GM21717 (cell line): ENCODE data around the gene TBC1D14.
"Not testable (repeated sequence)": the region's sequence is repeated elsewhere in the genome, so short reads cannot be mapped to it uniquely, and the experiment has no call there.

Source experiments
- ATAC-seq: cut with Tn5 transposase; IDR thresholded peaks from one replicate; pipeline ENCODE4 v1.9.1; 2021; ENCODE audit warnings: mild to moderate bottlenecking, moderate library complexity; ENCODE audit not compliant: unreplicated experiment

The TBC1D14 gene

DNA sequence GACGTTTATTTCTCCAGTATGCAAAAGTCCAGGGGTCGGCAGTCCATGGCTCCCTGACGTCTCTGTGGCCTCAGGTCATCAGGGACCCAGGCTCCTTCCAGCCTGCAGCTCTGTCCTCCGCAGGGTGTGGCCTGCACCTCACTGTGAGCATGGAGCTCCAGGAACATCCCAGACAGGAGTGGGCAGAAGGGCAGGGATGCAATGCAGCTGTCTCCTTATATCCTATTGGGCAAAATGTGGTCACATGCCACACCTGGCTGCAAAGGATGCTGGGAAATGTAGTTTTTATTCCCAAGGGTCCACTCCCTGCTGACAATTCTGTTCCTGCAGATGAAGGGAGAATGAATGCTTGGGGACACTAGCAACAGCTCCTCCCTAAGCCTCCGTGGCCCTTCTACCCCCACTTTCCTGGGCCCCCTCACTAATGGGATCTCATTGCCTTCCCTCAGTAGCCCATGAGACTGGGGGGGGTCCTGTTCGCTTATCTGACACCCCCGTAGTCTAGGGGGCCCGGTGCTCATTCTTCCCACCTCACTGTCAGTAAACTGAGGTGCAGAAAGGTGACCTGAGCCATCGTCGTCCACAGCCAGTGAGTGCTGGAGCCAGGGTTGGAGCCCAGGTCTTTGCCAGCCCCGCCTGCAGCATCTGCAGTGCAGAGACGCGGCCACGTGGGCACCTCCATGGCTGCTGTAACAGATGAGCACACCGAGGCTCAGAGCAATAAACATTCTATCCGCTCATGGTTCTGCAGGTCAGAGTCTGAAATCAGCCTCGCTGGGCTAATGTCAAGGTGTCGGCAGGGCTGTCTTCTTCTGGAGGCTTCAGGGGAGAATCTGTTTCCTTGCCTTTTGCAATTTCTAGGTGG lies 164.1 kb downstream of the TBC1D14 start:
- ATAC-seq = no peak

DNA sequence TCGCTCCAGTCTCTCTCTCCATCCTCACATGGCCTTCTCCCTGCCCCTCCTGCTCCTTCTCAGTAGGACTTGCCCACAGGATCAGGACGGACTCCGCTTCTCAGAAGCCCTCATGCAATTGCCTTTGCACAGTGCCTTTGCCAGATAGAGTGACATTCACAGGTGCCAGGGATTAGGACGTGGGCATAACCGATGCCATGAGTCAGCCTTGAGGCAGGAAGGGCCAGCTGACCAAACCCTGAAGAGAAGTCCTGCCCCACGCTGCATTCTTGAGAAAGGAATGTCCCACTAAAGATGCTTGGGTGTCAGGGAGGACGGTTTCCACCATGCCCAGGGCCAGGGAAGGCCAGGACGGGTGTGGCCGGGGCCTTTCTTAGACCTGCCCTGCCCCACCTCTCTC lies 164.8 kb downstream of the TBC1D14 start:
- ATAC-seq = no peak

DNA sequence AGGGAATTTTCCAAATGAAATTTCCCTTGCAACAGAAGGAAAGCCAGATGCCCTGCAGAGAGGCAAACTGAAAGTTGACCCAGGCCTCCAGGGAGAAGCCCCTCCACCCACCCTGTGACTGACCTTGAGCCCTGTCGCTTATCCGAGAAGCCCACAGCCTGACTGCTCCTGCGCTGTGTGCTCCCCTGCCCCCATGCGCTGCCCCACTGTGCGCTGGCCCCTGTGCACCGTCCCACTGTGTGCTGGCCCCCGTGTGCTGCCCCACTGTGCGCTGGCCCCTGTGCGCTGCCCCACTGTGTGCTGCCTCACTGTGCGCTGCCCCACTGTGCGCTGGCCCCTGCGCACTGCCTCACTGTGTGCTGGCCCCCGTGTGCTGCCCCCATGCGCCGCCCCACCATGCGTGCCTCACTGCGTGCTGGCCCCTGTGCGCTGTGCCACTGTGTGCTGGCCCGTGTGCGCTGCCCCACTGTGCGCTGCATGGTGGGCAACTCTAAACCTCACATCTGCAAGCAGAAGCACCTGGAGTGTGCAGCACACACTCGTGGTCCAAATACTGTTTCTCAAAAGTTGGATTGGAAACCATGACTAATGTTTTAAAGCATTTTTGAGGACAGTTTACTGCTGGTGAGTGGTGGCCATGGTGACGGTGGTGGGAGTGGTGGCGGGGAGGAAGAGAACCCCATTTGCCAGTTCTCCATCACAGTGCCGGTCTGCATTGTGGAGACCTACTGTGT lies 166.5 kb downstream of the TBC1D14 start:
- no peak for ATAC-seq

DNA sequence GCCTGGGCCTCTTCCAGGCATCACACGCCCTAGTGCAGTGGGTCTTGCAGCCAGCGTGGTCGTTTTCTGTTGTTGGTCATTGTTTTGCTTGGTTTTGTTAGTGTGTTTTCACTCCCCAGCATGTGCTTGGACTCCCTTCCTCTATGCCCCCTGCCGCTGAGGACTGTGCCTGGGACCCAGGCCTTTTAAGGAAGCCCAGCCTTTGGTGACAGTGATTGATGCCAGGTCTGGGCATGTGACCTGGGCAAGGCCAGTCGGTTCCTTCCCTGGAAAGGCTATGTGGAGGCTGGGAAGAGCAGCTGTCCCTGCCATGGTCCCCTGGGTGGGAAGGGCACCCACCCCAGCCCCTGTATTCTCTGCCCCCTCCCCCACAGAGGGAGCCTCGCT lies 167.1 kb downstream of the TBC1D14 start:
- ATAC-seq = no peak

DNA sequence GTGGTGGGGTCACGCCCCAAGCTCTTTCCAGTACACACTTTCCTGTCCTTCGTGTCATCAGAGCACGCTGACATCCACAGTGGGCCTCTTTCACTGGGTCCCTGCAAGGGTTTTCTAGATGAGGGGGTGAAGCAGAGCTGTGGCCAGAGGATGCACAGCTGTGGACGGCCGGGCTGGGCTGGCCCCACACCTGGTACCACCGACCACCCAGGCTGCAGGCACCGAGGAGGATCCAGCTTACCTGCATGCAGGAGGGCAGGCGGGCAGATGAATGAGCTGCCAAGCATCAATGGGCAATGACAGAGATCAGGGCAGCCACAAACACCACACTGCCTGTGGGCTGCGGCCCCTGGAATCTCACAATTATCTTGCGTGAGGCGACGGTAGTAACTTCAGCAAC lies 167.7 kb downstream of the TBC1D14 start:
- ATAC-seq = no peak

DNA sequence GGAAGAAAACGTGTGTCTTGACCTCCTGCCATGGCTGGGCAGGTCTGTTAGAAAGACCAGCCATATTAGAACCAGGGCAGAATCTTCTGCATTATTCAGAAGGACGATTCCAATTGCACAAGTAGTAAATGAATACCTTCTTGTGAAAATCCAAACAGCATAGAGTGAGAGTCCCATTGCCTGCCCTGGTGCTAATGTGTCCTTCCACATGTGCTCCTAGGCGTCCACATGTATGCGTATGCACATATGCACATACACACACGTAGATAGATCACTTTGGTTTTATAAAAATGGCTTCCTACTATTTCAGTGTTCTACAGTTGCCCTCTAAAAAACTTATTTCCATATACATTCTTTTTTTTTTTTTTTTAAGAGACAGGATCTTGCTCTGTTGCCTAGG lies 168.4 kb downstream of the TBC1D14 start:
- no peak for ATAC-seq

DNA sequence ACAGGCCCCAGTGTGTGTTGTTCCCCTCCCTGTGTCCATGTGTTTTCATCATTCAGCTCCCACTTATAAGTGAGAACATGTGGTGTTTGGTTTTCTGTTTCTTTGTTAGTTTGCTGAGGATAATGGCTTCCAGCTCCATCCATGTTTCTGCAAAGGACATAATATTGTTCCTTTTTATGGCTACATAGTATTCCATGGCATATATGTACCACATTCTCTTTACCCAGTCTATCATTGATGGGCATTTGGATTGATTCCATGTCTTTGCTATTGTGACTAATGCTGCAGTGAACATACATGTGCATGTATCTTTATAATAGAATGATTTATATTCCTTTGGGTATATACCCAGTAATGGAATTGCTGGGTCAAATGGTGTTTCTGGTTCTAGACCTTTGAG lies 169.9 kb downstream of the TBC1D14 start:
- ATAC-seq = not testable (repeated sequence)

DNA sequence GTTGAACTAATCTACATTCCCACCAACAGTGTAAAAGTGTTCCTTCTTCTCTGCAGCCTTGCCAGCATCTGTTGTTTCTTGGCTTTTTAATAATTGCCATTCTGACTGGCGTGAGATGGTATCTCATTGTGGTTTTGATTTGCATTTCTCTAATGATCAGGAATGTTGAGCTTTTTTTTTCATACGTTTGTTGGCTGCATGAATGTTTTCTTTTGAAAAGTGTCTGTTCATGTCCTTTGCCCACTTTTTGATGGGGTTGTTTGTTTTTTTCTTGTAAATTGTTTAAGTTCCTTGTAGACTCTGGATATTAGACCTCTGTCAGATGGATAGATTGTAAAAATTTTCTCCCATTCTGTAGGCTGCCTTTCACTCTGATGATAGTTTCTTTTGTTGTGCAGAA lies 170.3 kb downstream of the TBC1D14 start:
- not testable (repeated sequence) for ATAC-seq
